ENCODE results near the gene ZNF236. TPM values are rescaled to one million over a fixed set of nuclear protein-coding genes. Genes with fewer than 3 reads are reported as not detected.

The ZNF236 gene
- total and polyA plus RNA-seq, 2 donors (not counting 1 experiment from before 2014, with no cell fraction given): 8.9 to 39.5 TPM

DNA sequence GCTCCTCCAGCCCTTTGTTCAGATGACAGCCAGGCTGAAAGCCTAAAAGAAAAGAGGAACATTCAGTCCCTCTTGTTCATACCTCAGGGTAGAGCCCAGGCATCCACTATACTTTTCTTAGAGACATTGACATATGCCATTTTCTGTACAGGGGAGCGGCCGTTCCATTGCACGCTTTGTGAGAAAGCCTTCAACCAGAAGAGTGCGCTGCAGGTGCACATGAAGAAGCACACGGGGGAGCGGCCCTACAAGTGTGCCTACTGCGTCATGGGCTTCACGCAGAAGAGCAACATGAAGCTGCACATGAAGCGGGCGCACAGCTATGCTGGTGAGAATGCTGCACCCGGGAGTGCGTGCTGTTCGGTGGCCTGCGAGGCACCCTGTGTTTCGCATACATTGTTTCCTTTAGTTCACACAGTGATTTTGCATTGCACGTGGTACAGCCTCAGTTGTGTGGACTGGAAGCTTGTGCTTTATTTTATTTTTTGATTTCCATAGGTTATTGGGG, 138.2 kb downstream of the ZNF236 start:
- no peak overlapping the region for H3K4me2 ChIP-seq (replicated peaks; ENCODE audit: low read depth, low read length, poor library complexity, severe bottlenecking)
- peaks cover 13% of the 10 kb centered on the region for H3K79me2 ChIP-seq (ENCODE audit: control insufficient read depth, insufficient read depth, low read length)
- intact Hi-C loops (cut with micrococcal nuclease): loop anchor here (10.0 kb wide), 1 partner anchor 466 kb away; the partner anchor contains the start of gene ZNF516
- H3K4me1 ChIP-seq (ENCODE audit: control insufficient read depth in 2 of 2, insufficient read depth in 2 of 2, low read length in 2 of 2): peaks cover 43 to 44% of the 10 kb centered on the region in 2 donors
- DNase-seq: peak; percentile 28
- TF ChIP-seq, protein P1, sequence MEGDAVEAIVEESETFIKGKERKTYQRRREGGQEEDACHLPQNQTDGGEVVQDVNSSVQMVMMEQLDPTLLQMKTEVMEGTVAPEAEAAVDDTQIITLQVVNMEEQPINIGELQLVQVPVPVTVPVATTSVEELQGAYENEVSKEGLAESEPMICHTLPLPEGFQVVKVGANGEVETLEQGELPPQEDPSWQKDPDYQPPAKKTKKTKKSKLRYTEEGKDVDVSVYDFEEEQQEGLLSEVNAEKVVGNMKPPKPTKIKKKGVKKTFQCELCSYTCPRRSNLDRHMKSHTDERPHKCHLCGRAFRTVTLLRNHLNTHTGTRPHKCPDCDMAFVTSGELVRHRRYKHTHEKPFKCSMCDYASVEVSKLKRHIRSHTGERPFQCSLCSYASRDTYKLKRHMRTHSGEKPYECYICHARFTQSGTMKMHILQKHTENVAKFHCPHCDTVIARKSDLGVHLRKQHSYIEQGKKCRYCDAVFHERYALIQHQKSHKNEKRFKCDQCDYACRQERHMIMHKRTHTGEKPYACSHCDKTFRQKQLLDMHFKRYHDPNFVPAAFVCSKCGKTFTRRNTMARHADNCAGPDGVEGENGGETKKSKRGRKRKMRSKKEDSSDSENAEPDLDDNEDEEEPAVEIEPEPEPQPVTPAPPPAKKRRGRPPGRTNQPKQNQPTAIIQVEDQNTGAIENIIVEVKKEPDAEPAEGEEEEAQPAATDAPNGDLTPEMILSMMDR (IDR thresholded peaks at IDR 0.05): no peak
- no peak for TF ChIP-seq EZH2 (IDR thresholded peaks at IDR 0.05; ENCODE audit: borderline replicate concordance, insufficient read depth, low read depth, low read length, poor library complexity, severe bottlenecking)
- Mint-ChIP-seq H3K4me3 (no peak overlapping the region), H3K27me3 (no peaks in the 10 kb centered on the region), H3K4me1 (peaks cover 37% of the 10 kb centered on the region), H3K27ac (no peak overlapping the region), H3K9me3 (ENCODE audit: insufficient read depth) (no peaks in the 10 kb centered on the region)
- WGBS (ENCODE audit: insufficient coverage): 94% methylated on average over 11 of the region's 16 CpGs
- H2AFZ ChIP-seq (ENCODE audit: insufficient read depth, low read depth, low read length, poor library complexity, severe bottlenecking): no peak overlapping the region
- no peak overlapping the region for H3K9ac ChIP-seq (ENCODE audit: low read length)
- H4K20me1 ChIP-seq (ENCODE audit: control insufficient read depth, insufficient read depth, low read length, poor library complexity, severe bottlenecking): no peaks in the 10 kb centered on the region
- ATAC-seq (ENCODE audit: low read depth): no peak
- no peak overlapping the region for H3K27ac ChIP-seq (ENCODE audit: low read length in 2 of 2)
- H3K9me3 ChIP-seq (ENCODE audit: control extremely low read depth in 1 of 3, control insufficient read depth in 2 of 3, insufficient read depth in 1 of 3, low read length in 2 of 3): no peaks in the 10 kb centered on the region
- H3K27me3 ChIP-seq (replicated peaks in 1 of 4; ENCODE audit: control extremely low read depth in 1 of 4, control insufficient read depth in 3 of 4, insufficient read depth in 4 of 4, low read length in 3 of 4): no peaks in the 10 kb centered on the region
- no peak overlapping the region for H3K4me3 ChIP-seq (ENCODE audit: control extremely low read depth in 1 of 5, extremely low read depth in 1 of 5, insufficient read depth in 1 of 5, low read depth in 2 of 5, low read length in 4 of 5)
- peaks cover 0 to 38% of the 10 kb centered on the region in 2 experiments for H3K36me3 ChIP-seq (replicated peaks in 1 of 2; ENCODE audit: control extremely low read depth in 1 of 2, control insufficient read depth in 1 of 2, extremely low read depth in 1 of 2, insufficient read depth in 2 of 2, low read length in 1 of 2)
- POLR2A ChIA-PET: no interaction called here
- CTCF ChIA-PET: interaction anchor here (1.0 to 15.9 kb wide), 7 partner anchors 10 to 251 kb away, joined by 3 to 287 read pairs (median 4); no protein-coding TSS in a partner anchor

GRCh38 chr18:76962851-76963250, 140.5 kb downstream of the ZNF236 start:
- no peaks in the 10 kb centered on the region for H3K9me3 Mint-ChIP-seq (ENCODE audit: insufficient read depth)
- ChIA-PET CTCF (interaction anchor here (1.5 to 15.9 kb wide), 5 partner anchors 17 to 41 kb away, joined by 3 to 287 read pairs (median 13); no protein-coding TSS in a partner anchor), POLR2A (interaction anchor here (0.6 to 1.9 kb wide), 4 partner anchors 16 to 1752 kb away, joined by 3 to 17 read pairs (median 4); partner anchors contain the start of gene TSHZ1)
- H4K20me1 ChIP-seq (ENCODE audit: control insufficient read depth, insufficient read depth, low read length, poor library complexity, severe bottlenecking): no peaks in the 10 kb centered on the region
- peaks cover 0 to 4% (median 0%) of the 10 kb centered on the region in 3 donors for H3K9me3 ChIP-seq (ENCODE audit: control extremely low read depth in 1 of 3, control insufficient read depth in 2 of 3, insufficient read depth in 1 of 3, low read length in 2 of 3)
- H2AFZ ChIP-seq (ENCODE audit: insufficient read depth, low read depth, low read length, poor library complexity, severe bottlenecking): no peak overlapping the region
- peaks cover 35% of the 10 kb centered on the region for H3K4me1 Mint-ChIP-seq
- peak overlapping the region; percentile 26 to 93 for H3K27ac ChIP-seq (ENCODE audit: low read length in 2 of 2)
- no peaks in the 10 kb centered on the region for H3K27me3 ChIP-seq (replicated peaks in 1 of 4; ENCODE audit: control extremely low read depth in 1 of 4, control insufficient read depth in 3 of 4, insufficient read depth in 4 of 4, low read length in 3 of 4)
- peaks cover 63 to 64% of the 10 kb centered on the region in 2 donors for H3K4me1 ChIP-seq (ENCODE audit: control insufficient read depth in 2 of 2, insufficient read depth in 2 of 2, low read length in 2 of 2)
- TF ChIP-seq, protein P1 (IDR thresholded peaks at IDR 0.05): no peak
- TF ChIP-seq EZH2 (IDR thresholded peaks at IDR 0.05; ENCODE audit: borderline replicate concordance, insufficient read depth, low read depth, low read length, poor library complexity, severe bottlenecking): no peak
- H3K27me3 Mint-ChIP-seq: no peaks in the 10 kb centered on the region
- H3K4me3 ChIP-seq (ENCODE audit: control extremely low read depth in 1 of 5, extremely low read depth in 1 of 5, insufficient read depth in 1 of 5, low read depth in 2 of 5, low read length in 4 of 5): peak overlapping the region in 1 of 5 experiments; percentile 12
- WGBS (ENCODE audit: insufficient coverage): no CpG with 5 or more reads among the region's 1 CpG
- H3K4me3 Mint-ChIP-seq: peak overlapping the region; percentile 71
- H3K4me2 ChIP-seq (replicated peaks; ENCODE audit: low read depth, low read length, poor library complexity, severe bottlenecking): peak overlapping the region; percentile 44
- peak; percentile 40 for DNase-seq
- H3K9ac ChIP-seq (ENCODE audit: low read length): peak overlapping the region; percentile 13
- peak overlapping the region; percentile 94 for H3K27ac Mint-ChIP-seq
- ATAC-seq (ENCODE audit: low read depth): no peak
- H3K36me3 ChIP-seq (replicated peaks in 1 of 2; ENCODE audit: control extremely low read depth in 1 of 2, control insufficient read depth in 1 of 2, extremely low read depth in 1 of 2, insufficient read depth in 2 of 2, low read length in 1 of 2): peaks cover 0 to 26% of the 10 kb centered on the region in 2 experiments
- intact Hi-C loops (cut with micrococcal nuclease): loop anchor here (1.0 to 10.0 kb wide), 2 partner anchors 41 to 468 kb away; partner anchors contain the start of gene ZNF516
- peaks cover 24% of the 10 kb centered on the region for H3K79me2 ChIP-seq (ENCODE audit: control insufficient read depth, insufficient read depth, low read length)
